HAP-1 (cell line): ENCODE results near the gene CEMIP.
"Not testable (repeated sequence)": the region's sequence is repeated elsewhere in the genome, so short reads cannot be mapped to it uniquely, and the experiment has no call there.

Source experiments
- DNase-seq, 2 experiments: peaks; one replicate each; pipeline ENCODE4 v3.0.0-alpha.2; 2016 to 2020; ENCODE audit warnings: low spot score in 2 of 2
- H3K27me3 ChIP-seq: fragments of 250-450 bp; sonication (Bioruptor Pico); 2 replicates; pipeline ENCODE4 v1.5.1; 2020; ENCODE audit warnings: low read depth, mild to moderate bottlenecking, moderate library complexity
- H3K36me3 ChIP-seq: fragments of 250-450 bp; sonication (Bioruptor Pico); replicated peaks from 2 replicates; pipeline ENCODE4 v1.5.1; 2020; ENCODE audit warnings: mild to moderate bottlenecking
- H3K4me1 ChIP-seq: fragments of 250-450 bp; sonication (Bioruptor Pico); 2 replicates; pipeline ENCODE4 v1.5.1; 2020; ENCODE audit warnings: mild to moderate bottlenecking
- H3K4me3 ChIP-seq: fragments of 250-450 bp; sonication (Bioruptor Pico); 2 replicates; pipeline ENCODE4 v1.5.1; 2020; ENCODE audit warnings: mild to moderate bottlenecking, moderate library complexity
- H3K9me3 ChIP-seq: fragments of 250-450 bp; sonication (Bioruptor Pico); 2 replicates; pipeline ENCODE4 v1.5.1; 2020; ENCODE audit warnings: mild to moderate bottlenecking, moderate library complexity
- in situ Hi-C: fragments of 300-500 bp; cut with MboI; formaldehyde crosslinking; loops from 3 replicates; pipeline ENCODE4 v1.14.3; 2020; ENCODE audit warnings: low sequenced_read_pairs, inconsistent platforms, mixed read lengths

The CEMIP gene

DNA sequence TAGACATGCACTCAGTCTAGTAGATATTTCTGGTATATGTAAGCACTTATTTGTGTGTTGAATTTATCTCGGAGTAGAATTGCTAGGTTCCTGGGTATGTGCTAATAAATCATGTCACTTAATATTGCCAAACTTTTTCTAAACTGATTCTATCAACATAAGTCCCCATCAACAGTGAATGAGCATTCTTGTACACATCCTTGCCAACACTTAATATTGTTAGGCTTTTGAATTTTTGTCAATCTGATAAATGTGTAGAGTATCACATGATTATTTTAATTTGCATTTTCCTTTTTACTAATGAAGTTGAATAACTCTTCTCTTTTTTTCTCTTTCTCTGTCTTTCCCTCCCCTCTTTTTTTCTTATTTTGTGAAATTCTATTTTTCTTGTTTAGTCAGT is 33.3 kb upstream of the CEMIP start:
- Histone ChIP-seq H3K27me3 (no peaks in the 10 kb centered on the region), H3K36me3 (peaks cover 6% of the 10 kb centered on the region), H3K9me3 (no peaks in the 10 kb centered on the region), H3K4me3 (no peak overlapping the region), H3K4me1 (peaks cover 21% of the 10 kb centered on the region)
- DNase-seq: no peak
- in situ Hi-C loops: no loop called here

- H3K9me3 ChIP-seq: no peaks in the 10 kb centered on the region
- H3K4me3 ChIP-seq: no peak overlapping the region
- in situ Hi-C loops: no loop called here
- peaks cover 21% of the 10 kb centered on the region for H3K4me1 ChIP-seq
- H3K27me3 ChIP-seq: no peaks in the 10 kb centered on the region
- peaks cover 12% of the 10 kb centered on the region for H3K36me3 ChIP-seq
- no peak for DNase-seq
Measured at GRCh38 chr15:80747317-80748053, 31.7 kb upstream of the CEMIP start.

- Histone ChIP-seq H3K4me1 (peaks cover 13% of the 10 kb centered on the region), H3K9me3 (no peaks in the 10 kb centered on the region), H3K4me3 (no peak overlapping the region), H3K36me3 (peaks cover 12% of the 10 kb centered on the region), H3K27me3 (no peaks in the 10 kb centered on the region)
- in situ Hi-C loops: no loop called here
- no peak for DNase-seq
Measured at GRCh38 chr15:80749589-80749988, 29.6 kb upstream of the CEMIP start.

- Histone ChIP-seq H3K36me3 (peaks cover 12% of the 10 kb centered on the region), H3K9me3 (no peaks in the 10 kb centered on the region), H3K4me3 (no peak overlapping the region), H3K27me3 (no peaks in the 10 kb centered on the region), H3K4me1 (peaks cover 14% of the 10 kb centered on the region)
- in situ Hi-C loops: no loop called here
- DNase-seq: no peak
Measured at GRCh38 chr15:80750575-80750974, 28.6 kb upstream of the CEMIP start.

GRCh38 chr15:80752204-80752603 is 27.0 kb upstream of the CEMIP start:
- H3K4me3 ChIP-seq: no peak overlapping the region
- H3K36me3 ChIP-seq: peaks cover 12% of the 10 kb centered on the region
- peaks cover 14% of the 10 kb centered on the region for H3K4me1 ChIP-seq
- no peak for DNase-seq
- H3K9me3 ChIP-seq: no peaks in the 10 kb centered on the region
- in situ Hi-C loops: no loop called here
- H3K27me3 ChIP-seq: no peaks in the 10 kb centered on the region

GRCh38 chr15:80753161-80753560 is 26.0 kb upstream of the CEMIP start:
- H3K9me3 ChIP-seq: no peaks in the 10 kb centered on the region
- in situ Hi-C loops: no loop called here
- no peak for DNase-seq
- no peak overlapping the region for H3K4me3 ChIP-seq
- H3K36me3 ChIP-seq: peaks cover 12% of the 10 kb centered on the region
- peaks cover 14% of the 10 kb centered on the region for H3K4me1 ChIP-seq
- H3K27me3 ChIP-seq: no peaks in the 10 kb centered on the region

DNA sequence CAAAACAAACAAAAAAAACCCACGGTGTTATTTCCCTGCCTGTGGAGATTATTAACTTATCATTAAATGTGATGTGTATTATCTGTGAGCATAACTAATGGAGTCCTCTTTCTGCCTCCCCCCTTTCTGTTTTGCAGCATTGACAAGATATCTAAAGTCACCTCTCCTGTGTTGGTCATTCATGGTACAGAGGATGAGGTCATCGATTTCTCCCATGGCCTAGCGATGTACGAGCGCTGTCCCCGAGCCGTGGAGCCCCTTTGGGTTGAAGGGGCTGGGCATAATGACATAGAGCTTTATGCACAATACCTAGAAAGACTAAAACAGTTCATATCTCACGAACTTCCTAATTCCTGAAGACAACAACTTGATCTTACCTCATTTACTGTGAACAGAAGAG is 25.2 kb upstream of the CEMIP start:
- peaks cover 12% of the 10 kb centered on the region for H3K36me3 ChIP-seq

GRCh38 chr15:80755885-80756284 is 23.3 kb upstream of the CEMIP start:
- no peaks in the 10 kb centered on the region for H3K9me3 ChIP-seq

More for the DNA sequence above, 25.2 kb upstream of the CEMIP start:
- H3K9me3 ChIP-seq: no peaks in the 10 kb centered on the region
- in situ Hi-C loops: no loop called here
- DNase-seq: no peak
- peaks cover 14% of the 10 kb centered on the region for H3K4me1 ChIP-seq
- no peak overlapping the region for H3K4me3 ChIP-seq
- no peaks in the 10 kb centered on the region for H3K27me3 ChIP-seq

DNA sequence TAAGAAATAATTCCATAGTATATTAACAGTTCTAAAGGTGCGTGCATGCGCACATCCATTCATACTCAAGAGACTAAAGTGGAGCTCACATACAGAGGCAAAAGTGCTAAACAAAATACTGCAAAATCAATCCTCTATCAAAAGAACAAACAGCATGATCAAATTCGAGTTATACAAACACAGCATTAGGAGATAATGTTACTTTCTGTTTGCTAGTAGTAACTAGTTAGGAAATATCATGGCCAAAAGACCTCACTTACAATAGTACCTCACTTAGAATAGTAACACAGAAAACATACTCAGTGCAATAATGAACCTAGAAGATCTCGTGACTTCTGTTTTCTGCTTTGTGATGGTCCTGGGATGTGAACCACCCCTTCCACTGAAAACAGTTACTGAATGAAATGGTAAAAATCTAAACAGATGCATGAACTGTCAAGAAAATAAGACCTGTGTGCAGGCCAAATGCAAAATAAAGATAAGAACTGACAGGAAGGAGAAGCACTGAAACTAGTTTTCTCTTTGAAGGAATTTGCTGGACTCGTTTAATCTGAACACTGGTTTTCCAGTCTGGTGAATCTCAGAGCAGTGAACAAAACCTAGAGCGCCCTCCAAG is 20.9 kb upstream of the CEMIP start:
- H3K27me3 ChIP-seq: no peaks in the 10 kb centered on the region
- in situ Hi-C loops: no loop called here
- H3K36me3 ChIP-seq: no peaks in the 10 kb centered on the region
- H3K4me1 ChIP-seq: peaks cover 14% of the 10 kb centered on the region
- no peaks in the 10 kb centered on the region for H3K9me3 ChIP-seq
- no peak for DNase-seq
- H3K4me3 ChIP-seq: no peak overlapping the region

More at GRCh38 chr15:80755885-80756284, 23.3 kb upstream of the CEMIP start:
- Histone ChIP-seq H3K4me1 (peaks cover 14% of the 10 kb centered on the region), H3K36me3 (peaks cover 6% of the 10 kb centered on the region; the same call in 1 of the 2 replicates), H3K27me3 (no peaks in the 10 kb centered on the region), H3K4me3 (no peak overlapping the region)
- in situ Hi-C loops: no loop called here
- DNase-seq: no peak

DNA sequence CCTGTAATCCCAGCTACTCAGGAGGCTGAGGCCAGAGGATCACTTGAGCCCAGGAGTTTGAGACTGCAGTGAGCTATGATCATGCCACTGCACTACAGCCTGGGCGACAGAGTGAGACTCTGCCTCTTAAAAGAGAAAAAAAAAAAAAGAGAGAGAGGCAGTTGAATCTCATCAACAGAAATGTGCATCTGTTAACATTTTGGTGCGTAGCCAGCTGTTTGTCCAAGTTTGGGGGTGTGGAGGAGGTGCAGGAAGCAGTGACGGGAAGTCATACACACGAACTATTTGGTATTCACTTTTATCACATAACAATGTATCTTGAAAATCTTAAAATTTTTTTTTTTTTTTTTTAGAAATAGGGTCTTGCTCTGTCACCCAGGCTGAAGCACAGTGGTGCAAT is 18.2 kb upstream of the CEMIP start:
- in situ Hi-C loops: no loop called here
- H3K9me3 ChIP-seq: no peaks in the 10 kb centered on the region
- no peak for DNase-seq
- H3K27me3 ChIP-seq: no peaks in the 10 kb centered on the region
- no peak overlapping the region for H3K4me3 ChIP-seq
- no peaks in the 10 kb centered on the region for H3K36me3 ChIP-seq
- H3K4me1 ChIP-seq: no peaks in the 10 kb centered on the region

- no peak for DNase-seq
- in situ Hi-C loops: no loop called here
- H3K27me3 ChIP-seq: no peaks in the 10 kb centered on the region
- no peaks in the 10 kb centered on the region for H3K4me1 ChIP-seq
- H3K36me3 ChIP-seq: no peaks in the 10 kb centered on the region
- H3K9me3 ChIP-seq: no peaks in the 10 kb centered on the region
- H3K4me3 ChIP-seq: no peak overlapping the region
Measured at GRCh38 chr15:80761754-80762153, 17.4 kb upstream of the CEMIP start.

DNA sequence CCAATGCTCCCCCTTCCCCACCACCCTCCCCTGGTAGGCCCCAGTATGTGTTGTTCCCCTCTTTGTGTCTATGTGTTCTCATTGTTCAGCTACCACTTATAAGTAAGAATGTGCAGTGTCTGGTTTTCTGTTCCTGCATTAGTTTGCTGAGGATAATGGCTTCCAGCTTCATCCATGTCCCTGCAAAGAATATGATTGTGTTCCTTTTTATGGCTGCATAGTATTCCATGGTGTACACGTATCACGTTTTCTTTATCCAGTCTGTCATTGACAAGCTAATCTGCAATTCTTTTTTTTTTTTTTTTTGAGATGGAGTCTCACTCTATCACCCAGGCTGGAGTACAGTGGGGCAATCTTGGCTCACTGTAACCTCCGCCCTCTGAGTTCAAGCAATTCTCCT is 15.9 kb upstream of the CEMIP start:
- H3K9me3 ChIP-seq, in situ Hi-C loops, H3K4me3 ChIP-seq, H3K27me3 ChIP-seq, DNase-seq, H3K36me3 ChIP-seq, H3K4me1 ChIP-seq: not testable (repeated sequence)

GRCh38 chr15:80764535-80764934 is 14.6 kb upstream of the CEMIP start:
- DNase-seq: no peak
- Histone ChIP-seq H3K4me3 (no peak overlapping the region), H3K27me3 (no peaks in the 10 kb centered on the region), H3K4me1 (no peaks in the 10 kb centered on the region), H3K36me3 (no peaks in the 10 kb centered on the region), H3K9me3 (no peaks in the 10 kb centered on the region)
- in situ Hi-C loops: no loop called here

GRCh38 chr15:80766275-80766674 is 12.9 kb upstream of the CEMIP start:
- in situ Hi-C loops: no loop called here
- Histone ChIP-seq H3K36me3 (no peaks in the 10 kb centered on the region), H3K4me1 (no peaks in the 10 kb centered on the region), H3K27me3 (no peaks in the 10 kb centered on the region), H3K4me3 (no peak overlapping the region), H3K9me3 (no peaks in the 10 kb centered on the region)
- DNase-seq: no peak
